GM12801 (cell line): ENCODE results near the gene B3GLCT.

Source experiments
- TF ChIP-seq, protein P1 (sequence below): IDR thresholded peaks from one replicate; pipeline ENCODE4 v1.5.1; 2011; ENCODE audit warnings: control low read depth; ENCODE audit not compliant: insufficient read length; ENCODE audit errors: extremely low read depth

Gene B3GLCT

GRCh38 chr13:31213651-31214289 lies 14.0 kb downstream of the B3GLCT start:
- TF ChIP-seq, protein P1, sequence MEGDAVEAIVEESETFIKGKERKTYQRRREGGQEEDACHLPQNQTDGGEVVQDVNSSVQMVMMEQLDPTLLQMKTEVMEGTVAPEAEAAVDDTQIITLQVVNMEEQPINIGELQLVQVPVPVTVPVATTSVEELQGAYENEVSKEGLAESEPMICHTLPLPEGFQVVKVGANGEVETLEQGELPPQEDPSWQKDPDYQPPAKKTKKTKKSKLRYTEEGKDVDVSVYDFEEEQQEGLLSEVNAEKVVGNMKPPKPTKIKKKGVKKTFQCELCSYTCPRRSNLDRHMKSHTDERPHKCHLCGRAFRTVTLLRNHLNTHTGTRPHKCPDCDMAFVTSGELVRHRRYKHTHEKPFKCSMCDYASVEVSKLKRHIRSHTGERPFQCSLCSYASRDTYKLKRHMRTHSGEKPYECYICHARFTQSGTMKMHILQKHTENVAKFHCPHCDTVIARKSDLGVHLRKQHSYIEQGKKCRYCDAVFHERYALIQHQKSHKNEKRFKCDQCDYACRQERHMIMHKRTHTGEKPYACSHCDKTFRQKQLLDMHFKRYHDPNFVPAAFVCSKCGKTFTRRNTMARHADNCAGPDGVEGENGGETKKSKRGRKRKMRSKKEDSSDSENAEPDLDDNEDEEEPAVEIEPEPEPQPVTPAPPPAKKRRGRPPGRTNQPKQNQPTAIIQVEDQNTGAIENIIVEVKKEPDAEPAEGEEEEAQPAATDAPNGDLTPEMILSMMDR, result no peak

DNA sequence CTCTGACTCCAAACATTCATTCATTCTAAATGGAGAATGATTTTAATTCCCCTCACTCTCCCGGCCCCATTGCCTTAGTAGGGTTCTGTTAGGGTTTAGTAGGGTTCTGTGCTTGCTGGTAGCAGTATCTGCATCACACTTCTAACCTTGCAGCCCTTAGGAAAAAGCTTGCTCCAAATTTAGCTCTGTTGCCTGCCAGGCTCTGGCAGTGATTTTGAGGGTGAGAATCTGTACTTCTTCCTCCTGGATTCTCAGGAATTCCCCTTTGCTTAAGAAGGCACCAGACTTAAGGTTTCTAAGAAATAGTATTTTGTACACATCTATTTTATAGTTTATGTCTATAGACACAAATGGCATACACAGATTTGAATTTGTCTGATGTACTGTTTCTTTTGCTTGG lies 14.7 kb downstream of the B3GLCT start:
- TF ChIP-seq, protein P1, result no peak

- TF ChIP-seq, protein P1, result no peak
Observed at GRCh38 chr13:31219909-31220598, 20.3 kb downstream of the B3GLCT start.

- TF ChIP-seq, protein P1, result no peak
Observed at GRCh38 chr13:31221057-31221456, 21.3 kb downstream of the B3GLCT start.

- TF ChIP-seq, protein P1, result no peak
Observed at GRCh38 chr13:31223215-31223614, 23.4 kb downstream of the B3GLCT start.

- TF ChIP-seq, protein P1, result no peak
Observed at GRCh38 chr13:31223640-31224039, 23.9 kb downstream of the B3GLCT start.

DNA sequence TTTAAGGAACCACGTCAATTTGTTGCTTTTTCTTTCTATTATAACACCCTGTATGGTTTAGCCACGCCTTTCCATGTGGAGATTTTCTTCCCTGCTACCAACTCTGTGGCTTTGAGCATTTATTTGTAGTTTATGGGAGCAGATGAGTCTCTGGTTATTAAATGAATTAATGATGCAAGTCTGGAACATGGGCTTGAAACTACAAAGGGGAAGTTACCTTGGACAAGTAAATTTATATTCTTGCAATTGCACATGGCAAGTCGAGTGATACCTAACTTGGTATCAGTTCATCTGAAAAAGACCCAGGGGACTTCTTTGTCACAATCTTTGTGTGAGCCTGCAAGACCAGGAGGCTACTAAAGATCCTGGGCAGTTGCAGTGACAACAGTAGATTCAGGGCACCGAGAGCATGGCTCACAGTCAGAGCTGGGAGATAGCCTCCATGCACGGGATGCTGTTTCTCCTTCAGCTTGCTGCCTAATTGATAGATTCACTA lies 24.4 kb downstream of the B3GLCT start:
- TF ChIP-seq, protein P1, result no peak
